GM23338 (cell line): ENCODE measurements around the gene TMED9. TPM values are rescaled to one million over a fixed set of nuclear protein-coding genes. Genes with fewer than 3 reads are reported as not detected.

Experiments
- ATAC-seq: fragments of 200-7000 bp; cut with Tn5 transposase; 3 replicates; pipeline ENCODE4 v1.9.1; 2020
- DNase-seq: peaks from one replicate; pipeline ENCODE4 v3.0.0-alpha.2; 2015; ENCODE audit warnings: low spot score
- H2AFZ ChIP-seq: fragments of 200-600 bp; sonication (generic); 2 replicates; pipeline ENCODE4 v1.8.0; 2016; ENCODE audit warnings: antibody characterized with exemption, mild to moderate bottlenecking, moderate library complexity
- H3F3A ChIP-seq: fragments of 200-600 bp; sonication (generic); replicated peaks from 2 replicates; pipeline ENCODE4 v1.8.0; 2017; ENCODE audit warnings: antibody characterized with exemption, mixed run types, low read depth
- H3K27ac ChIP-seq: fragments of 200-600 bp; sonication (generic); 2 replicates; pipeline ENCODE4 v1.6.1; 2016; ENCODE audit warnings: low read depth
- H3K27me3 ChIP-seq: fragments of 200-600 bp; sonication (generic); 2 replicates; pipeline ENCODE4 v1.8.0; 2016; ENCODE audit warnings: mild to moderate bottlenecking, mixed run types, moderate library complexity; ENCODE audit not compliant: insufficient read depth
- H3K36me3 ChIP-seq: fragments of 200-600 bp; sonication (generic); 2 replicates; pipeline ENCODE4 v1.8.0; 2016; ENCODE audit warnings: mild to moderate bottlenecking; ENCODE audit not compliant: insufficient read depth
- H3K4me1 ChIP-seq: fragments of 200-600 bp; sonication (generic); 2 replicates; pipeline ENCODE4 v1.8.0; 2016; ENCODE audit warnings: mild to moderate bottlenecking, moderate library complexity; ENCODE audit not compliant: insufficient read depth
- H3K4me2 ChIP-seq: fragments of 200-600 bp; sonication (generic); 2 replicates; pipeline ENCODE4 v1.7.1; 2017; ENCODE audit warnings: mixed run types
- H3K4me3 ChIP-seq: fragments of 200-600 bp; sonication (generic); 2 replicates; pipeline ENCODE4 v1.6.1; 2016; ENCODE audit warnings: mixed run types
- H3K79me2 ChIP-seq: fragments of 200-600 bp; sonication (generic); replicated peaks from 2 replicates; pipeline ENCODE4 v1.8.0; 2017; ENCODE audit warnings: mild to moderate bottlenecking; ENCODE audit not compliant: insufficient read depth
- H3K9me2 ChIP-seq: fragments of 200-600 bp; sonication (generic); 2 replicates; pipeline ENCODE4 v1.8.0; 2017; ENCODE audit not compliant: insufficient read depth
- H4K20me1 ChIP-seq: fragments of 200-600 bp; sonication (generic); replicated peaks from 2 replicates; pipeline ENCODE4 v1.8.0; 2017; ENCODE audit warnings: mild to moderate bottlenecking; ENCODE audit not compliant: insufficient read depth
- H3K27ac Mint-ChIP-seq: 2 replicates; pipeline ENCODE4 v1.8.0; 2020; ENCODE audit warnings: inconsistent platforms, mild to moderate bottlenecking, moderate library complexity, mixed read lengths
- H3K27me3 Mint-ChIP-seq: 3 replicates; pipeline ENCODE4 v1.8.0; 2022; ENCODE audit warnings: low read depth, mild to moderate bottlenecking, moderate library complexity, mixed read lengths, inconsistent platforms; ENCODE audit not compliant: insufficient read depth, poor library complexity
- H3K36me3 Mint-ChIP-seq: 3 replicates; pipeline ENCODE4 v1.8.0; 2021; ENCODE audit warnings: low read depth, mild to moderate bottlenecking, inconsistent platforms, moderate library complexity, mixed read lengths
- H3K4me1 Mint-ChIP-seq: 3 replicates; pipeline ENCODE4 v1.8.0; 2020; ENCODE audit warnings: mild to moderate bottlenecking, inconsistent platforms, mixed read lengths
- H3K4me3 Mint-ChIP-seq: 3 replicates; pipeline ENCODE4 v1.8.0; 2021; ENCODE audit warnings: moderate library complexity, mild to moderate bottlenecking, inconsistent platforms, mixed read lengths
- H3K9me3 Mint-ChIP-seq: 3 replicates; pipeline ENCODE4 v1.8.0; 2020; ENCODE audit warnings: moderate library complexity, mild to moderate bottlenecking, inconsistent platforms, mixed read lengths
- CREB1 ChIP-seq: fragments of 250-450 bp; sonication (Bioruptor Pico); IDR thresholded peaks from 2 replicates; pipeline ENCODE4 v1.5.0; 2020; ENCODE audit warnings: low read depth, mild to moderate bottlenecking, moderate library complexity
- CTCF ChIP-seq, 2 experiments: fragments of 200-600 bp in 1 of 2; sonication (generic) in 1 of 2; conservative IDR thresholded peaks; 2 replicates each; pipeline versions ENCODE4 v1.5.1 to v1.6.1; 2016 to 2017; ENCODE audit warnings: antibody characterized with exemption in 2 of 2, low read depth in 2 of 2, mild to moderate bottlenecking in 2 of 2, moderate library complexity in 1 of 2
- ETS1 ChIP-seq: IDR thresholded peaks from 2 replicates; pipeline ENCODE4 v1.6.1; 2016; ENCODE audit warnings: antibody characterized with exemption
- EZH2 ChIP-seq: fragments of 200-600 bp; sonication (generic); IDR thresholded peaks from one replicate; pipeline ENCODE4 v1.8.0; 2017; ENCODE audit warnings: antibody characterized with exemption, mild to moderate bottlenecking, low read depth; ENCODE audit not compliant: unreplicated experiment
- EZH2phosphoT487 ChIP-seq: fragments of 200-600 bp; sonication (generic); IDR thresholded peaks from one replicate; pipeline ENCODE4 v1.8.1; 2018; ENCODE audit warnings: antibody characterized with exemption; ENCODE audit not compliant: unreplicated experiment
- JUNB ChIP-seq: IDR thresholded peaks from one replicate; pipeline ENCODE4 v1.6.1; 2016; ENCODE audit warnings: antibody characterized with exemption; ENCODE audit not compliant: unreplicated experiment
- NANOG ChIP-seq: IDR thresholded peaks from 2 replicates; pipeline ENCODE4 v1.6.1; 2016; ENCODE audit warnings: antibody characterized with exemption, borderline replicate concordance
- POLR2AphosphoS5 ChIP-seq: IDR thresholded peaks from 2 replicates; pipeline ENCODE4 v1.6.1; 2016; ENCODE audit warnings: antibody characterized with exemption, low read depth
- REST ChIP-seq: IDR thresholded peaks from one replicate; pipeline ENCODE4 v1.6.1; 2018; ENCODE audit warnings: antibody characterized with exemption; ENCODE audit not compliant: unreplicated experiment
- STAT1 ChIP-seq: IDR thresholded peaks from one replicate; pipeline ENCODE4 v1.6.1; 2016; ENCODE audit warnings: antibody characterized with exemption; ENCODE audit not compliant: unreplicated experiment
- ZNF114 ChIP-seq: fragments of 250-450 bp; sonication (Bioruptor Pico); IDR thresholded peaks from 2 replicates; pipeline ENCODE4 v1.5.0; 2020; ENCODE audit warnings: mild to moderate bottlenecking, moderate library complexity
- ZNF331 ChIP-seq: fragments of 250-450 bp; sonication (Bioruptor Pico); IDR thresholded peaks from 2 replicates; pipeline ENCODE4 v1.5.0; 2020; ENCODE audit warnings: low read depth, mild to moderate bottlenecking, moderate library complexity
- ZNF462 ChIP-seq: fragments of 250-450 bp; sonication (Bioruptor Pico); IDR thresholded peaks from 2 replicates; pipeline ENCODE4 v1.5.0; 2020; ENCODE audit warnings: mild to moderate bottlenecking, moderate library complexity
- polyA plus RNA-seq: library from polyadenylated mRNA; unstranded; fragments of >200 nt; fragmentation: Nextera tagmentation; extraction: Ambion mirVana; gene quantifications from 2 replicates; pipeline ENCODE4 v1.2.1, GENCODE V29; 2016
- total RNA-seq: library from RNA; depleted of rRNA; stranded (reverse); fragments of >200 nt; shearing (Covaris generic); gene quantifications from 2 replicates; pipeline ENCODE4 v1.2.3, GENCODE V29; 2014

The TMED9 gene
- total and polyA plus RNA-seq, 2 experiments from 2014 or later = 77.2 to 130 TPM

- H3F3A ChIP-seq = 0 out of 2 replicates have a peak, but pooled peaks cover 4% of the 10 kb centered on the region
- peaks cover 98% of the 10 kb centered on the region for H3K79me2 ChIP-seq
- H3K4me1 ChIP-seq = peaks cover 4% of the 10 kb centered on the region; the same call in 1 of the 2 replicates
- Mint-ChIP-seq H3K27me3 (peaks cover 6% of the 10 kb centered on the region), H3K4me3 (no peak overlapping the region), H3K27ac (no peak overlapping the region), H3K9me3 (no peaks in the 10 kb centered on the region), H3K4me1 (peaks cover 23% of the 10 kb centered on the region), H3K36me3 (peaks cover 27% of the 10 kb centered on the region)
- H2AFZ ChIP-seq = no peak overlapping the region
- ATAC-seq (no peak), DNase-seq (no peak)
- no peak for TF ChIP-seq ZNF331 (CRISPR knock-in tag)
- TF ChIP-seq EZH2 = no peak
- no peak for TF ChIP-seq ETS1
- no peak for TF ChIP-seq POLR2AphosphoS5
- TF ChIP-seq CREB1 = no peak
- no peak for TF ChIP-seq JUNB
- no peak for TF ChIP-seq STAT1
- TF ChIP-seq NANOG = no peak
- no peak for TF ChIP-seq ZNF114 (CRISPR knock-in tag)
- TF ChIP-seq EZH2phosphoT487 = no peak
- TF ChIP-seq CTCF (conservative IDR thresholded peaks at IDR 0.05; ENCODE audit: low read depth in 2 of 2) = no peak
- TF ChIP-seq REST = no peak
- TF ChIP-seq ZNF462 = no peak
- no peak overlapping the region for H3K4me3 ChIP-seq
- H3K9me2 ChIP-seq = no peaks in the 10 kb centered on the region
- H3K27ac ChIP-seq = no peak overlapping the region
- H3K36me3 ChIP-seq = peaks cover 11% of the 10 kb centered on the region; the same call in 1 of the 2 replicates
- H3K4me2 ChIP-seq = no peak overlapping the region
- no peaks in the 10 kb centered on the region for H3K27me3 ChIP-seq
- peaks cover 72% of the 10 kb centered on the region for H4K20me1 ChIP-seq
Observed at GRCh38 chr5:177548495-177548894, 43.5 kb upstream of the TMED9 start.
